OCI-M2 (cell line): ENCODE data around the gene VSX2.

Experiments
- DNase-seq: peaks from one replicate; lab custom pipeline; 2025; ENCODE audit not compliant: unreplicated experiment; lab: John Stamatoyannopoulos, UW

VSX2 gene

DNA sequence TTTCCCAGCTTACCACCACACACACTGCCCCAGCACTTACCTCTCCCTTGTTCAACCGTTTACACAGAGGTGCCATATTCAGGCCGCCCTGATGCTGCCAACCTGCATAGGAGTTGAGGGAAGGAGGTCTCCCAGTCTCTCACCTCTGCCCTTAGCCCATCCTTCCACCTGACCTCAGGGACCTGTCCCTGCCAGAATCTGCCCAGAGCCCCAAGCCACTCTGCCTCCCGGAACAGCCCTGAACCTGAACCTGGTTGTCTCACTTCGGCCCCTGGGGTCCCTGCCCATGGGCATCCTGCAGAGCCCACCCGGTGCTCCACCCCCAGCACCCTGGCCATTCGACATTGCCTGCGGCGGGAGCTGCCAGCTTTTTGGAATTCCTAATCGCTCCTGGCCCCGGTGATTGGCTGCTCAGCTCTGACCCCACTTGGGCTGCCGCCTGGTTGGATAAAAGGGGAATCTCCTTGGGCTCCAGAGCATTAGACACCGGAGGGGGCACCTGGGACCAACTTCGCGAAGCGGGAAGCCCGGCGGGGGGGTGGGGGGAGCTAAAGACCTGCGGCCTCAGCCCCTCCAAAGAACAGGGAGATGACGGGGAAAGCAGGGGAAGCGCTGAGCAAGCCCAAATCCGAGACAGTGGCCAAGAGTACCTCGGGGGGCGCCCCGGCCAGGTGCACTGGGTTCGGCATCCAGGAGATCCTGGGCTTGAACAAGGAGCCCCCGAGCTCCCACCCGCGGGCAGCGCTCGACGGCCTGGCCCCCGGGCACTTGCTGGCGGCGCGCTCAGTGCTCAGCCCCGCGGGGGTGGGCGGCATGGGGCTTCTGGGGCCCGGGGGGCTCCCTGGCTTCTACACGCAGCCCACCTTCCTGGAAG, at the start of gene VSX2:
VSX2 (plus strand) TSS at position 476 of the 874 bp plus-strand sequence; CDS start at position 589, 113 bp downstream.
- DNase-seq = no peak

DNA sequence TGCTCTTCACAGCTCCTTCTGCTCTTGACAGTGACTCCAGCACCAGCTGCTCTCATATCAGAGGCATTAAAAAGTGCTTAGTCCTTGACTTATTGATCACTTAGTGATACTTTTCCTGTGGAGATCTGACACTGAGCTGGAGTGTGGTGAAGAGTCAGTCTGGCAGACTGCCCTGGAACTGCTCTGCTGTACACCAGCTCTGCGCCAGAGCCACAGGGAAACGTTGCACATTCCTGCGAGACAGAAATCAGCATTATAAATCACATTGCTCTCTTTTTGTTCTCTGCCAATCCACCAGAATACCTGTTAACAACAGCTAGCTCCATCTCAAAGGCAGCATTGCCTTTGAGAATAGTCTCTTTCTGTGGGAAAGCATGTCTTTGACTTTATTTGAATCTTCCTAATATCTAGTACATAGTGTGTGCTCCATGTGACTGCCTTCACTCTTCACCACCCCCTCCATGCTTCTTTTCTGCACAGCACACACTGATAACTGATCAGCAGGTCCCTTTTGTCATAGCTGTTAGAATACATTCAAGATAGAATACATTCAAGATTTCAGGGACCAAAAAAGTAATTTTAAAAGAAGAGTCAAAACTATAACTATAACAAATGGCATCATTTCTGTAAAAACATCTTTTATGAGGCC, 48.2 kb upstream of the VSX2 start:
- DNase-seq = no peak

DNA sequence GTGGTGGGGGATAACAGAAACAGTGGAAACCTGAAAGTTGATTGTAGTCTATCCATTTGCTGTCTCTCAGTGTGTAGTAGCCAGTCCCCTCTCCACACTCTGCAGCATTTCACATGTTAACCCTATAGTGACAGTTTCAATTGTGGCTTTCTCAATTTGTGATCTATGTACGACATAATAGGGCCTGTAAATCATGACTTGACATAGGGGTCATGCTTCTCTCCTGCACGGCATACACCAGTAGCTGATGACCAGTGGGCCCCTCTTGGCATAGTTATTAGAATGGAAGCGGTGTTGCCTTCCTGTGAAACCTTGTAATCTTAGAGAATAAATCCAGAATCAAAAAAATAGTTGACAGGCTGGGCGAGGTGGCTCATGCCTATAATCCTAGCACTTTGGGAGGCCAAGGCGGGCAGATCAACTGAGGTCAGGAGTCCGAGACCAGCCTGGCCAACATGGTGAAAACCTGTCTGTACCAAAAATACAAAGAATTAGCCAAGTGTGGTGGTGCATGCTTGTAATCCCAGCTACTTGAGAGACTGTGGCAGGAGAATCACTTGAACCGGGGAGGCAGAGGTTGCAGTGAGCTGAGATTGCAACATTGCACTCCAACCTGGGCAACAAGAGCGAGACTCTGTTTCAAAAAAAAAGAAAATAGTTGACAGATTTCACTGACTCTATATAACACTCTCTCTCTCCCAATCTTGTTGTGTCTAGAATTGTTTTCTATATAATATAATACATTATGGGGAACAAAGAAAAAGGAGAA, 44.6 kb upstream of the VSX2 start:
- DNase-seq = no peak

DNA sequence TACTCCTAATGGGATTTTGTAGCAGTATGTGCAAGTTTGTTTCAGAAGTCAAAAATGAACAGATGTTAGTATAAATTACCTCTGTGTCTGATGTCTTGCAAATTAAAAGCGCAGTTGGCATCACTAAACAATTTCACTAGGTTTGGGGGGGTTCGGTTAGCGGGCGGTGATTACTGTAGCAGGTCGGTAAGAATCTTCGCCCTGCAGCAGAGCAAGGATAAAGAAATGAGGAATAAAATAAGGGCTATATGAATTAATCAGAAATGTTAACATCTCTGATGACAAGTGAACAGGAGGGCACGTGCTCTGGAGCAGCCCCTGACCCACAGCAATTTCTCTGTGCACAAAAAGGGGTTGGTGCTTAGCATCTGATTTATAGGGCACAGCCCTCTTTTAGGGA, 43.6 kb upstream of the VSX2 start:
- no peak for DNase-seq

DNA sequence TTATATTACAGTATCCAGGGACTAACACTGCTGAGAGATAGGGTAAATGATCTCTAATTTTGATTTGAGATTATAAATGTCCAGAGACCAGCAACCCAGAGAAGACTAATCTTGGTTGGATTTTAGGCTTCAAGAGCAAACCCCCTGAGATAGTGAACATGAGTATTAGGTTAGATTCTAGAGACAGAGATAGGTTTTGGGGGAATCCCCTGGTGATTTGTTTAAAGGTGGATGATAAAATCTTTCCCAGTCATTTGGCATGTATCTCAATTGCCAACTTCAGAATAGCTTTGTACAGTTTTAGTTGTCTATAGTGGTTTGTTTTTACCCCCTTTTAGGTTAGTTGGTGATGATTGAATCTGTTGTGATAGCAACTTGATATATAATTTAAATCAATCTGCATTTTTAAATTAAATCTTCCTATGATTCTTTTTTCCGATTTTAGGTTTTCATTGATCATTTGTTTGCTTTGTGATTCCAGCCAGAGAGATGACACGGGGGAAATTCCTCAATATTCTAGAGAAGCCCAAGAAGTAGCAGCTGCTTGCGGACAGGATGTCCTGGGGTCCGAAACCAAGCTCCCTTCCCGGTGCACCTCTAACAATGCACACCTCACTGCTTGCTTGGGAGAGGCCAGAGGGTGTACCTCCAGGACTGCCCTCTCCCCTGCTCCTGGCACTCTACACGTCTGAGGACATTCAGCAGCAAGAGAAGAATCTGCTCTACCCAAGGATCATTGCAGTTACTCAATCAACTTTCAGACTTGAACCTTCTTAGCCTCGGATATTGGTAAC, 40.6 kb upstream of the VSX2 start:
- DNase-seq = no peak

DNA sequence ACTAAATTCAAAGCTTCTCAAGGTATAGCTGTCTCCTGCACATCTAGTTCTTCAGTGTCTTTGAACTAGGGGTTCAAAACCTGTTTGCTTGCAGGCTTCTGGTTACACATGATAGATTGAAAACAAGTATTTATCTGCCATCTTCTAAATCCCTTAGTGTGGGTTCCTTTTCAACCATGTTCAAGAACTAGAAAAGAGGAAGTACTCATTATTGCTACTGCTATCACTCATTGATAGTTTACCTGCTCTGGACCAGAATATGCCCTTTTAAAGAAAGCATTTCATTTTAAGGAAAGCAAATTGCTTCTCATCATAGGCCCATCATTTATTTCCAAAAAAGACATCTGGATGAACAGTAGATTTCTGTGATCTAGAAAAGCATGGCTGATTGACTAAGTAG, 37.1 kb upstream of the VSX2 start:
- no peak for DNase-seq

DNA sequence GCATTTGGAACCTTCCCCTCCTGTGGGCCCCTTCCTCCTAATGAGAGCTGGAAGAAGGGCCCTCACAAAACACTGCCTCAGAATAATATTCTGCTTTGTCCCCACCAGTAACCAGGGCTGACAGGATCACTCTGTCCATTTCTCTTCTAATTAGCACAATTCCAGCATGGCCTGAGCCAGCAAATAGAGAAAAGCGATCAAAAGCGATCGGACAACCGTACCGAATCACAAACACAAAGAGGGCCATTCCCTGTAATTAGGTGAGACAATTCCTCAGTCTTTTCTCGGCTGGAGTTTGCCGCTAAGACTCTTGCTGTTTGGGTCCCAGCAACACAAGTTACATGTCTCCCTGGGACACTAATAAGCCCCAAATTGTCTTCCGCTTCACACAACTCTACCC, 35.6 kb upstream of the VSX2 start:
- DNase-seq = no peak

DNA sequence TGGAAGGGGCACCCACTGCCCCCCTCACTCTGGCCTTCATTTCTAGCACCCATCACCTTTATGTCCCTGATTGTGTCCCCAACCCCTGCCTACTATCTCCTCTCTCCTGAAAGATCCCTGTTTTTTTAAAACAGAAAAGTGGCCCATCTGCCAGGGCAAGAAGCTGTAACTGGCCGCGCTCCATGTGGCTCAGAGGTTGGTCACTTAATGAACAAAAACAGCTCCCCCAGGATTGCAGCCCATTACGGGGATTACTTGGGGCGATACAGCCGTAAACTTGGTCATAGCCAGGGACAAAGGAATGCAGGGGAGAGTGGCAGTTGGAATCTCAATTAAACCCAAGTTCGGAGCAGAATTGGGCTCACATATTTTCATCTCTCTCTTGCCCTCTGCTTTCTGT, 34.8 kb upstream of the VSX2 start:
- DNase-seq = no peak

DNA sequence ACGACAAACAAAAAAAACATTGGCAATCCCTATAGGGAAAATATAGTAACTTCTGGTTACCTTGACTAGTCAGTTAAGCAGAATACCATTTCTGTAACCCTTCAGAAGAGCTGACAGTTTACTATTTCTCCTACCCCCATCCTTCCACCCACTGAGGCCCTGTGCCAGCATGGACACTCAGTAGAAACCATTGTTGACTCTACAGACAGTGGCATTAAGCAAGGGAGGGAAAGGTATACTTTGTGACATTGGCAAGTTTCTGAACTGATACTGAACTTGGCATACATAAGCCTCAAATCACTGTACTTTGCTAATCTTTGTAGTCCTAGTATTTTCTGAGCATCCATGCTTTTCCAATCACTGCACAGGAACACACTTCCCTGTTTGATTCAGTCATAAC, 33.4 kb upstream of the VSX2 start:
- DNase-seq = no peak

DNA sequence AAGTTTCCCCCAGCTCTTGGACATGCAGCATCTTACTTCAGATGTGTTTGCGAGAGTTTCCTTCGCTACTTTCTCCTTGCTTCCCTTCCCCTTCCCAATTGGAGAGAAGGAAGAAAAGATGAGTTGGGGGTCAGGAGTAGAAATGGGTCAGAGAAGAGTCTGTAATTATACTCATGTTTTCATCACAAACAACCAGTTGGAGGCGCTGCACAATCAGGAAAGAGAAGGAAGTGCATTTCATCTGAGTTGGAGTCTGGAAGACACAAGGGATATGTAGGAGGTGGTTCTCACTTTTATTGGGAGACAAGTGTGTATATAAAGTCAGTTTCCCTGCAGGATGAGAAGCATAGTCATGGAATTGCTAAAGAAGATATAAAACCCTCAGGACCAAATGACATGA, 31.3 kb upstream of the VSX2 start:
- no peak for DNase-seq

DNA sequence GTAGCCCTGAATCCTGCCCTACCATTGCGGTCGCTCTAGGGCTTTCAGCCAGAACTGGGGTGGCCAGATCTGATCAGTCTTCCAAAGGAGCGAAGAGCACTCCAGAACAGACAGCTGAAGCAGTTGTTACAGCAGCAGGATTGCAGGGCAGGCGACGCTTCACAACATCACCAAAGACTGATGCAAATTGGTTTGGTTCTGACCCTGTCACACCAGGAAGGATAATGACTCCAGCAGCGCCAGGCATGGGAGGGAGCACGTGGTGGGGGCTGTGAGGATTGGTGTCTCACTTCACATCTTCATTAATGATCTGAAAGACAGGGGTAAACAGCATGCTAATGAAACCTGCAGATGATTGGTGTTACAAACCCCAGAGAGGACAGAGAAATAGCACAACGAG, 30.6 kb upstream of the VSX2 start:
- DNase-seq = no peak

DNA sequence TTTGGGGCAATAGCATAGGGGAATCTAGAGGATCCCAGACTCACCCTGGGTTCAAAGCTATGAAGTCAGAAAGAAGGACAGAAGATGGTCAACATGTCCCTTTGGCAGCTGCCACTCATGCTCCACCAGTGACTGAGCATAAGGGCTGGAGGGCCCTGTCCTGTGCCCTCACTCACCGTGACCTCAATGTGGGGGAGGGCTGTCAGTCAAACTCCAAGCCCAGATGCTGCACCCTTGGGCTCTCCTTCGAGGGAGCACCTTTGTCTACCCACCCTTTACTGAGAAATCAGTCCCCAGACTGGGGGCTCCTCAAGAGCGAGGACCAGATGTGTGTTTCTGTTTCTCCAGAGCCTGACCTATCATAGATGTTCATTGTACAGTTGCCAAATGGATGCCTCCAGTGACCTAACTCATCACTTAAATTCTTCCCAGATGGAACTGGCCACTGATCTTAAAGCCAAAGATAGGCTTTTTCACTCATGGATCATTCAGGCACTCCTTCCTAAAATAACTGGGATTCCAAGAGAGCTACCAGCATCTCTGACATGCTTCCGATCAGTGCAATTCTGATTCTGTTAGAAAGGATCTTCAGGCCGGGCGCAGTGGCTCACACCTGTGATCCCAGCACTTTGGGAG, 27.2 kb upstream of the VSX2 start:
- no peak for DNase-seq

DNA sequence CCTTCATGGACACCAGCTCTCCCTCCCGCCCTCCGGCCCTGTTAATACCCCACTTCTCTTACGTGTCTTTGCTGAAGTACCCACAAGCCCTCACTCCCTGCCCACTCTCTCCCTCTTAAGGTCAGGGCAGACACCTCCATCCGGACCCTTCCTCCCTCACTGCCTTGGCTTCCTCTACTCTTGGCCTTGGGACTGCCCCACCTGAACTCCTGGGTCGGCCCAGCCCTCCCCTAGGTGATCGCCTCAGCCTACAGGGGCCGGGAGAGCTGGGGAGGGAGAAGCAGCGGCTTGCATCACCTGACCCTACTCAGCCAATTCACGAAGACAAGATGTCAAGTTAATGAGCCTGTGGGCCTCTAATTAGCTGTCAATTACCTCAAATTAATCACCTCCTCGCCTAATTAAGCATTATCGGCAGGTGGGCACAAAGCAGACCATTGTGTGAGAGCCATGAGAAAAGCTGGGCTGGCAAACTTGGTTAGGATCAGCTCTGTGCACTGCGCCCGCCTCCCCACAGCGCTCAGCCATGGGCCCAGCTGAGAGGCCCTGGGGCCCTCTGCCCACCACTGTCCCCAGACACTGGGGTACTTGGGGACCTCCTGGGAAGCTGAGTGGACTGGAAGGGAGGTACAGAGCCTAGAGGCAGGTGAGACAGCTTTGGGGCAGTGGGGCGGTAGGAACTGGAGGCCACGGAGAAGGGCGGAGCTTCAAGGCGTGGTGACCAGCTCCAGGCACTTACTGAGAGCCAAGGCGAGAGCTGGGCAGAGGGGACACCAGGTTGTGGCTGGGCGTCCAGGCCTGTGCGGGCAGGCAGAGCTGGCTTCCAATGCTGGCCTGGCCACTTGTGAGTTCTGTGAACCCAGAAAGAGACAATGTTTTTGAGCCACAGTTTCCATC, 25.1 kb upstream of the VSX2 start:
- no peak for DNase-seq

DNA sequence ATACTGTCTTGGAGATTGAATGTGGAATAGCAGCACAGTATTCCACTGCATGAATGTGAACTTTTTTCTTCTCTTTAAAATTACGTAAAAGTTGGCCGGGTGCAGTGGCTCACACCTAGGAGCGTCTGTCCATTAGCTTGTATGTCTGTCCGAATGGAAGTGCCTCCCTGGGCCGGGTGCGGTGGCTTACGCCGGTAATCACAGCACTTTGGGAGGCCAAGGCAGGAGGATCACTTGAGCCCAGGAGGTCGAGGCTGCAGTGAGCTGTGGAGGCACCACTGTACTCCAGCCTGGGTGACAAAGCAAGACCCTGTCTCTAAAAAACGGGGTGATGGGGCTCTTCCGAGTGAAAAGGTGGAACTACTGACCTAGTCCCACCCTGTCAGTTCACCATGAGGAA, 22.6 kb upstream of the VSX2 start:
- no peak for DNase-seq

DNA sequence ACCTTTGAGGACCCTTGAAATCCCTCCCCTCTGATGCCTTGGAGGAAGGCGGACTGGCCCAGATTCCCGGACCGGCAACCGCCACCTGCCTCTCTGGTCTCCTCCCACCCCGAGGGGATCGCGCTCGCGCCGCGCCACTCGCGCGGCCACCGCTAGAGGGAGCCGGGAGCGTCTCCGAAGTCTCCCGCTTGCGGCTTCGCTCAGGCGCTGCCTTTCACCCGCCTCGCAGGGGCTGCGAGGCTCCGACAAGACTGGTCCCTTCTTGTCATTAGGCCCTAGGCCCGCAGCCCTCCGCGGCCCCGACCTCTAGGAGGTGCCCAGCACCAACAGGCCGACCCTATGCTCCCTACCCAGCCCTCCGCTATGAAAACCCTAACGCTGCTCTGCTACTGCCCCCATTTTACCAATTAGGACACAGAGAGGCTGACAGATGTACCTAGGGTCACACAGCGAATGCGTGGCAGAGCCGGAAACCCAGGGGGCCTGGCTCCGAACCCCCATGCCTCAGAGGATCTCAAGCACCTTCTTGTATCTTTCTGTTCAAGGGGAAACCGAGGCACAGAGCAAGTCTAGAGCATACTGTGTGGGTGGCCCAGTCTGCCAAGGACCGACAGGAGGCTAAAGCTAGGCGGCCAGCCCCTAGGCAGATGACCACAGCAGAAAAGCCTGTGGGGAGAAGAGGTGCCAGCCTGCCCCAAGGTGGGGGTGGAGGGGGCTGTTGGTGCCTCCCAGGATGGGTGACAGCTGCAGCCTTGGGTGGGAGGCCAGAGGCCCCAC, 21.4 kb upstream of the VSX2 start:
- peak; percentile 37 for DNase-seq

DNA sequence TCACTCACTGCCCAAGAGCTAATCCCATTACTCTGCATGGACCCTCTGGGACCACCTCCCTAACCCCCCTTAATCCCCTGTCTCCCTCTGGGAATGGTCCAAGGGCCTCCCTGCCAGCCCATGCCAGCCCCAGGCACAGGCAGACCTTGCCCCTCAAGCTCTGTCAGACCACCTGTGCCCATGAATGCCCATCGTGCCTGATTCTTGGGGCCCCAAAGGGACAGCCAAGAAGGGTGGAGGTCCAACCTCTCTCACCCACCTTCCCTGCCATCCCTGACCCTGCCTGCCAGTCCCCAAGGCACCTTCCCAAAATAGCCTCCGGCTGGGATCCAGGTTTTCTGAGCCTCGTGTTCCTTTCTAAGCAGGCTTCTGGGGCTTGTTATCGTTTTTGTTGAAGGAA, 20.8 kb upstream of the VSX2 start:
- no peak for DNase-seq

DNA sequence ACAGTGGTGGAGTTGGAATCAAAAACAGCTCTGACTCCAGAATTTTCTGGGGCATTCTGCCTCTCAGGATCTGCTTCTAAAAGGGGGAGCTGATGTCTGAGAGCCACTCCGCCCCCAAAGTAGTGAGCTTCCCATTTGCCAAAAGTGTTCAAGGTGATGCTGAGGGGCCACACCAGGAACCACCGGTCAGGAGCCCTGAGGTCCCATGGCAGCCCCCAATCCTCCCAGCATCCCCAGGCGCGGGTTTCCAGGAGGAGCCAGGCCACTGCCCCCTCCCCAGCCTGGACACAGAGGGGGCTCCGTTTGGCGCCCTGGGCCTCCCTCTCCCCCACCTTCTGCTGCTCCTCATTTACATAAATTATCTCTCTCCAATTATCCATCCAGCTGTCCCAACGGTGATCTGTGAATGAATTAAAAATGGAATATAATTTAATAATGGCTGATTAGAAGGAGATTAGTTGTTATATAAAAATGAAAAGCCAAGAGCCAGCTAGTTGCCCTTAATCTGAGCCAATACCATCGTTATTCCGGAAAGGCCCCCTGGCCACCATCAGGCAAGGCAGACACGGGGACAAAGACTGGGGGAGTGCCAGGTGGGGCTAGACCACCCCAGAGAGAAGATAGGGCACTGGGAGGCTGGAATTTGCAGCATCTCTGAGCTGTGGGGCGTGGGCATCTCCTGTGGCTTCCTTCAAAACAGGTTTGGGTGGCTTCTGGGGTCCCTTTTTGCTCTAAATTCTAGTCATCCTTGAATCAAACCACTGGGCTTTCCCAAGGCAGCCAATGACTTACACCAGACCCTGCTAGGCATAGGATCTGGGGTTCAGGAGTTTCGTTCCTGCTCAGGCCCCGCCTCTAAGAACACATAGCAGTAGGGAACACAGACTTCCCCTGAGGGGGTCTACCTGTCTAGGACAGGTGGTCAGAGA, 19.7 kb upstream of the VSX2 start:
- DNase-seq = no peak

DNA sequence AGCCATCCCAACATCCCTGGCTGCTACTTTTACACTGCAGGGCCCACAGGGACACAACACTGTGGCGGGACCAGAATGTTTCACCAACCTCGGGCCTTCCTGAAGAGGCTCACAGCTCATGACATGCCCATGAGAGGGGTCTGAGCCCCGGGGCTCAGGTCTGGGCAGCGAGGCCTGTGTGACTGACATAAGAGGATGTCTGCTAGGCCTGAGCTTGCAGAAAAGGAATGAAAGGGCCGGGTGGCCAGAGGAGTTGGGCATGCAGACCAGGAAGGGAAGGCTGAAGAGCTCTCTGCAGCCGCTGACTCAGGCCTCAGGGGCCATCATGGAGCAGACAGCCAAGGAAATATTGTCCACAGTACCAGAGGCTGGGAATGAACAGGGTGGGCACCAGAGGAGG, 18.3 kb upstream of the VSX2 start:
- no peak for DNase-seq
